D721Med (cell line): ENCODE measurements around the gene EAF1.
"Not testable (repeated sequence)": the region's sequence is repeated elsewhere in the genome, so short reads cannot be mapped to it uniquely, and the experiment has no call there.

Experiments used
- DNase-seq: peaks from one replicate; pipeline ENCODE4 v3.0.0; 2011; ENCODE audit warnings: low spot score; ENCODE audit not compliant: insufficient read length
- FAIRE-seq: peaks from 2 replicates; lab custom pipeline; 2011; peaks lifted over from hg19 to GRCh38; lab: Jason Lieb, UNC
- TF ChIP-seq, protein P1 (sequence below): IDR thresholded peaks from 2 replicates; pipeline ENCODE4 v1.5.1; 2012; ENCODE audit warnings: mild to moderate bottlenecking, control low read depth; ENCODE audit not compliant: insufficient read depth; ENCODE audit errors: missing control alignments

The EAF1 gene

GRCh38 chr3:15409774-15410173 lies 17.6 kb upstream of the EAF1 start:
- FAIRE-seq = no peak
- TF ChIP-seq, protein P1, sequence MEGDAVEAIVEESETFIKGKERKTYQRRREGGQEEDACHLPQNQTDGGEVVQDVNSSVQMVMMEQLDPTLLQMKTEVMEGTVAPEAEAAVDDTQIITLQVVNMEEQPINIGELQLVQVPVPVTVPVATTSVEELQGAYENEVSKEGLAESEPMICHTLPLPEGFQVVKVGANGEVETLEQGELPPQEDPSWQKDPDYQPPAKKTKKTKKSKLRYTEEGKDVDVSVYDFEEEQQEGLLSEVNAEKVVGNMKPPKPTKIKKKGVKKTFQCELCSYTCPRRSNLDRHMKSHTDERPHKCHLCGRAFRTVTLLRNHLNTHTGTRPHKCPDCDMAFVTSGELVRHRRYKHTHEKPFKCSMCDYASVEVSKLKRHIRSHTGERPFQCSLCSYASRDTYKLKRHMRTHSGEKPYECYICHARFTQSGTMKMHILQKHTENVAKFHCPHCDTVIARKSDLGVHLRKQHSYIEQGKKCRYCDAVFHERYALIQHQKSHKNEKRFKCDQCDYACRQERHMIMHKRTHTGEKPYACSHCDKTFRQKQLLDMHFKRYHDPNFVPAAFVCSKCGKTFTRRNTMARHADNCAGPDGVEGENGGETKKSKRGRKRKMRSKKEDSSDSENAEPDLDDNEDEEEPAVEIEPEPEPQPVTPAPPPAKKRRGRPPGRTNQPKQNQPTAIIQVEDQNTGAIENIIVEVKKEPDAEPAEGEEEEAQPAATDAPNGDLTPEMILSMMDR = no peak
- no peak for DNase-seq

DNA sequence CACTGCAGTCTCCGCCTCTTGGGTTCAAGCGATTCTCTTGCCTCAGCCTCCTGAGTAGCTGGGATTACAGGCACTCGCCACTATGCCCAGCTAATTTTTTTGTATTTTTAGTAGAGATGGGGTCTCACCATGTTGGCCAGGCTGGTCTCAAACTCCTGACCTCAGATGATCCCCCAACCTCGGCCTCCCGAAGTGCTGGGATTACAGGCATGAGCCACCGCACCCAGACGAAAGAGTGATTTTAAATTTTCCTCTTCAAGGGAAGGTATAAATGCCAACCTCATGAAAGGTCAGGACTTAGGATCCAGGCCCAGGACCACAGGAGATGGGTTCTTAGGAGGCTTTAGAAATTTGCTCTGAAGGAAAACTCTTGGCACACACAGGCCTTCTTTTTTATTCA lies 16.4 kb upstream of the EAF1 start:
- not testable (repeated sequence) for DNase-seq, FAIRE-seq

- TF ChIP-seq, protein P1 = no peak
- DNase-seq (no peak), FAIRE-seq (no peak)
Measured at GRCh38 chr3:15420871-15421270, 6.5 kb upstream of the EAF1 start.

DNA sequence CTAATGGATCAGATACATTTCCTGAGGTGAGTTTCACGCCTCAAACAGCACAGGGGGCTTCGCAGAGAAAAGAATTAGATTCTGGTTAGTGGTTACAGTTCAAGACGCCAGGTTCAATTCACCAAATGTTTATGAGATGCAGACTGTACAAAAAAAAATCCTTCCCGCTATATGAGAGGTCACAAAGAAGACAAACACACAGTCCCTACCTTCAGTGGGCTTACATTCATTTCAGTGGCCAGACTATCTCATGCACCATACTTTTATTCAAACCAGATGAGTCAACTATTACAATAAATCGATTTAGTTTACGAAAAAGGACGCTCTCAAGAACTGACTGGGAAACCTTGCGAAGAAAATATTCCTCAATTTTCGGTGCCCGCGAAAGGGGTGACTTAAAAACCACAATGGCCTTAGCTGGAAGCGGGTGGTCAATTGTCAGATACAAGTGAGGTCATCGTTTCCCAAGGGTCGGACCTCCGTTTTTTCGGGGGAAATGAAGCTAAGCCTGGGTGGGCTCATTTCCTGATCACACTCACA lies 749 bp upstream of the EAF1 start:
- FAIRE-seq = no peak
- TF ChIP-seq, protein P1 = no peak
- DNase-seq = no peak

DNA sequence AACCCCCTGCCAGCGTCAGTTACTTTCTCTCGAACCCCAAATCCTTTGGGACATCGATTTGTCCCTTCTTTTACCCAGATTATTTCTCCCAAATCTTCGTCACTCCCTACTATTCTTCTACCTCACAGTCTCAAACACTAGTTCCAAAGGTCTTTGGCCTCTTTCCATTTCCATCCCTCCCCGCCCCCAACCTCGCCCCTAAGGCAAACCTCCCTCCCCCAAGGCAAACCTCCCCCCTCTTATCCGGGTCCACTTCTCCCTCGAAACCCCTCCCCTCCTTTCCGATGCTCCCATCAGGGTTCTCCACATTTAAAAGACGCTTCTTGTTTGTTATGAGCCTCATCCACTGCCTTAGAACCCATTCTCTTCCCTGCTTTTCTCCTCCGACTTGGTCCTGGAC lies 583 bp downstream of the EAF1 start:
- TF ChIP-seq, protein P1 = no peak
- FAIRE-seq (no peak), DNase-seq (no peak)

- DNase-seq (no peak), FAIRE-seq (no peak)
- TF ChIP-seq, protein P1 = no peak
Measured at GRCh38 chr3:15428539-15428938, 1.1 kb downstream of the EAF1 start.

GRCh38 chr3:15429080-15429479 lies 1.7 kb downstream of the EAF1 start:
- TF ChIP-seq, protein P1 = no peak
- no peak for FAIRE-seq
- DNase-seq = no peak

GRCh38 chr3:15430624-15431023 lies 3.2 kb downstream of the EAF1 start:
- TF ChIP-seq, protein P1 = no peak

More at GRCh38 chr3:15430624-15431023, 3.2 kb downstream of the EAF1 start:
- FAIRE-seq (no peak), DNase-seq (no peak)
